ENCODE measurements around the gene MIF. TPM values are rescaled to one million over a fixed set of nuclear protein-coding genes. Genes with fewer than 3 reads are reported as not detected.

MIF gene
- polyA plus RNA-seq, 1 donor, result 533 TPM

DNA sequence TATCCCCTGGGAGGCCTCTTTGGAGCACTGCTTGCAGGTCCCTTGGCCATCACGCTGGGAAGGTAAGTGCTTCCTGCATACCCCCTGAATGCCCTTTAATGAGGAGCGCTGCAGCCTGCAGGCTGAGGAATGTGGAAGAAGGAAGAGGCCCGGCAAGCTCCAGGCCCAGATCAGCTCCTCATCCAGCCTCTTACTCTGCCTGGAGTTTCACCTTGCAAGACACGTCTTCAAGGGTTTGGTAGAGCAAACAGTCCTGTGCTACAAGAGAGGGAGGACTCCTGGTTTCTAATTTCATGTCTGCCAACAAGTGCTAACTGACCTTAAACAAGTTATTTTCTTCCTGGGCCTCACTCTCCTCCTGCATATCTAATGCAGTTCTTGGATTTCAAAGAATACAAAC lies 25.6 kb upstream of the MIF start:
- Histone ChIP-seq H3K36me3 (ENCODE audit: control insufficient read depth, insufficient read depth, low read length) (peaks cover 18% of the 10 kb centered on the region), H3K9me3 (ENCODE audit: control insufficient read depth, low read depth, low read length) (no peaks in the 10 kb centered on the region), H3K27me3 (ENCODE audit: control insufficient read depth, insufficient read depth, low read length) (no peaks in the 10 kb centered on the region), H3K27ac (ENCODE audit: low read length) (no peak overlapping the region), H3K4me3 (ENCODE audit: low read length) (no peak overlapping the region), H3K4me1 (ENCODE audit: control insufficient read depth, insufficient read depth, low read length) (no peaks in the 10 kb centered on the region)
- no peak for DNase-seq
- WGBS (ENCODE audit: insufficient coverage, low lambda C conversion rate), result no CpG with 5 or more reads among the region's 4 CpGs

DNA sequence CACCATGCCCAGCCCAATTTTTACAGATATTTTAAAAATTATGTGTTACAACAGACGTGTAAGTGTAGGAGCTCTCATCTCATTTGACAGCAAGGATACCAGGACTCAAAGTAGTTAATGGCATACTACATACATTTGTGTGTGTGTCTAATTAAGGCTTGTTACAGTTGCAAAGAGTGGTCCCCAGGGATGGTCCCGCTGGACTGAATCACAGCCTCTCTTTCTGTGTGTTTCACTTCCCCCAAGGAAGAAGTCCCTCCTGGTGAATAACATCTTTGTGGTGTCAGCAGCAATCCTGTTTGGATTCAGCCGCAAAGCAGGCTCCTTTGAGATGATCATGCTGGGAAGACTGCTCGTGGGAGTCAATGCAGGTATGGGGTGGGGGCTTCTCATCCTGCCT lies 19.3 kb upstream of the MIF start:
- WGBS (ENCODE audit: insufficient coverage, low lambda C conversion rate), result no CpG with 5 or more reads among the region's 4 CpGs
- H3K27ac ChIP-seq (ENCODE audit: low read length), result no peak overlapping the region
- peaks cover 11% of the 10 kb centered on the region for H3K36me3 ChIP-seq (ENCODE audit: control insufficient read depth, insufficient read depth, low read length)
- H3K4me3 ChIP-seq (ENCODE audit: low read length), result no peak overlapping the region
- H3K9me3 ChIP-seq (ENCODE audit: control insufficient read depth, low read depth, low read length), result no peaks in the 10 kb centered on the region
- H3K4me1 ChIP-seq (ENCODE audit: control insufficient read depth, insufficient read depth, low read length), result no peaks in the 10 kb centered on the region
- DNase-seq, result no peak
- no peaks in the 10 kb centered on the region for H3K27me3 ChIP-seq (ENCODE audit: control insufficient read depth, insufficient read depth, low read length)

DNA sequence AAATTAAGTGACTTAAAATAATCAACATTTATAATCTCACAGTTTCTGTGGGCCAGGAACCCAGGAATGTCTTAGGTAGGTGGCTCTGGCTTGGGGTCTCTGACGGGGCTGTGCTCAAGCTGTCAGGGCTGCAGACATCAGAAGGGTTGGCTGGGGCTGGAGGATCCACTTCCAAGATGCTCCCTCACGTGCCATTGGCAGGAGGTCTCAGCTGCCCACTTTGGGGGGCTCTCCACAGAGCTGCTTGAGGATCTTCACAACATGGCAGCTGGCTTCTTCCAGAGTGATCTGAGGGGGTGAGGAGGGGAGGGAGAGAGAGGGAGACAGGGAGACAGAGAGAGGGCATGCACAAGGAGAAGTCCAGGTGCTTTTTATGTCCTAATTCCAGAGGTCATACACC lies 18.4 kb upstream of the MIF start:
- WGBS (ENCODE audit: insufficient coverage, low lambda C conversion rate), result no CpG with 5 or more reads among the region's 2 CpGs

DNA sequence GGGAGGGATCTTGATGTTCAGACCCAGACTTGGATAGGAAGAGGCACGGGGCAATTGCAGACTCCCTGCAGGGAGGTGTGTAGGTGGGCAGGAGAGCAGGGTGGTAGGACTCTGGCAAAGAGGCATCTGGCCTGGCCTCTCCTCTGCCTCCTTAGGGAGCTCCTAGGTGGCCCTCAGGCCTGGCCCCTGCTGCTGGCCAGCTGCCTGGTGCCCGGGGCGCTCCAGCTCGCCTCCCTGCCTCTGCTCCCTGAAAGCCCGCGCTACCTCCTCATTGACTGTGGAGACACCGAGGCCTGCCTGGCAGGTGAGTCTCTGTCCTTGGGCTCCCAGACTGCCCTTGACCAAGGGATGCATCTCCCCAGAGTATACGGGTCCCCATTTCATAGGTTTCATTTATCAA lies 16.6 kb upstream of the MIF start:
- Histone ChIP-seq H3K4me1 (ENCODE audit: control insufficient read depth, insufficient read depth, low read length) (no peaks in the 10 kb centered on the region), H3K36me3 (ENCODE audit: control insufficient read depth, insufficient read depth, low read length) (peaks cover 12% of the 10 kb centered on the region), H3K27me3 (ENCODE audit: control insufficient read depth, insufficient read depth, low read length) (no peaks in the 10 kb centered on the region), H3K4me3 (ENCODE audit: low read length) (no peak overlapping the region), H3K9me3 (ENCODE audit: control insufficient read depth, low read depth, low read length) (peaks cover 2% of the 10 kb centered on the region), H3K27ac (ENCODE audit: low read length) (no peak overlapping the region)
- no peak for DNase-seq
- no CpG with 5 or more reads among the region's 8 CpGs for WGBS (ENCODE audit: insufficient coverage, low lambda C conversion rate)

More for the DNA sequence above, 18.4 kb upstream of the MIF start:
- H3K4me3 ChIP-seq (ENCODE audit: low read length), result no peak overlapping the region
- H3K36me3 ChIP-seq (ENCODE audit: control insufficient read depth, insufficient read depth, low read length), result peaks cover 11% of the 10 kb centered on the region
- no peaks in the 10 kb centered on the region for H3K27me3 ChIP-seq (ENCODE audit: control insufficient read depth, insufficient read depth, low read length)
- H3K27ac ChIP-seq (ENCODE audit: low read length), result no peak overlapping the region
- no peaks in the 10 kb centered on the region for H3K9me3 ChIP-seq (ENCODE audit: control insufficient read depth, low read depth, low read length)
- H3K4me1 ChIP-seq (ENCODE audit: control insufficient read depth, insufficient read depth, low read length), result no peaks in the 10 kb centered on the region
- DNase-seq, result no peak

DNA sequence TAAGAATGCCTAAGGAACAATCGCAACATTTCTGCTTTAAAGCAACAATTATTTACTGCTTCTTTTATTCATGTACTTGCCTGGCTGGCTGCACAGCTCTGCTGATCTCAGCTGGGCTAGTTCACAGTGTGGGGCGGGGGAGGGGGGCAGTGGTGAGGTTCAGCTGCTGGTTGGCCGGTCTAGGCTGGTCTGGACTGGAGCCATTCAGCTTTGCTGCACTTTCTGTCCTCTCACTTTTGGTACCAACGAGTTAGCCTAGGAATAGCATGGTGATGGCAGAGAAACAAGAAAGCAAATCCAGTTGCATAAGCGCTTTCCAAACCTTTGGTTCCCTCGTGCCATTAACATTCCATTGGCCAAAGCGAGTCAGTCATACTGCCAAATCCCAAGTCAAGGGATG lies 16.0 kb upstream of the MIF start:
- DNase-seq, result no peak
- no peaks in the 10 kb centered on the region for H3K4me1 ChIP-seq (ENCODE audit: control insufficient read depth, insufficient read depth, low read length)
- no peaks in the 10 kb centered on the region for H3K27me3 ChIP-seq (ENCODE audit: control insufficient read depth, insufficient read depth, low read length)
- H3K36me3 ChIP-seq (ENCODE audit: control insufficient read depth, insufficient read depth, low read length), result peaks cover 13% of the 10 kb centered on the region
- no CpG with 5 or more reads among the region's 7 CpGs for WGBS (ENCODE audit: insufficient coverage, low lambda C conversion rate)
- H3K4me3 ChIP-seq (ENCODE audit: low read length), result no peak overlapping the region
- no peak overlapping the region for H3K27ac ChIP-seq (ENCODE audit: low read length)
- peaks cover 2% of the 10 kb centered on the region for H3K9me3 ChIP-seq (ENCODE audit: control insufficient read depth, low read depth, low read length)

DNA sequence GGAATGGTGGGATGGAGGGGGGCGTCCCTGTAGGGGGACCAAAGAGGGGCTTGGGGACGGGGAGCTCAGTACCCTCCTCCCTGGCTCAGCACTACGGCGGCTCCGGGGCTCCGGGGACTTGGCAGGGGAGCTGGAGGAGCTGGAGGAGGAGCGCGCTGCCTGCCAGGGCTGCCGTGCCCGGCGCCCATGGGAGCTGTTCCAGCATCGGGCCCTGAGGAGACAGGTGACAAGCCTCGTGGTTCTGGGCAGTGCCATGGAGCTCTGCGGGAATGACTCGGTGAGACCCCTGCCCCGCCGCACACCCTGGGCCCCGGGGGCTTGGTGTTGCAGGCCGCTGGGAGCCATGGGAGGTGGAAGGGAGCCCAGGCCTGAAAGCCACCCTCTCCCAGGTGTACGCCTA lies 11.8 kb upstream of the MIF start:
- H3K27me3 ChIP-seq (ENCODE audit: control insufficient read depth, insufficient read depth, low read length), result no peaks in the 10 kb centered on the region
- no peak overlapping the region for H3K4me3 ChIP-seq (ENCODE audit: low read length)
- peaks cover 2% of the 10 kb centered on the region for H3K9me3 ChIP-seq (ENCODE audit: control insufficient read depth, low read depth, low read length)
- no peak for DNase-seq
- no peaks in the 10 kb centered on the region for H3K4me1 ChIP-seq (ENCODE audit: control insufficient read depth, insufficient read depth, low read length)
- WGBS (ENCODE audit: insufficient coverage, low lambda C conversion rate), result no CpG with 5 or more reads among the region's 20 CpGs
- peaks cover 6% of the 10 kb centered on the region for H3K36me3 ChIP-seq (ENCODE audit: control insufficient read depth, insufficient read depth, low read length)
- H3K27ac ChIP-seq (ENCODE audit: low read length), result no peak overlapping the region

DNA sequence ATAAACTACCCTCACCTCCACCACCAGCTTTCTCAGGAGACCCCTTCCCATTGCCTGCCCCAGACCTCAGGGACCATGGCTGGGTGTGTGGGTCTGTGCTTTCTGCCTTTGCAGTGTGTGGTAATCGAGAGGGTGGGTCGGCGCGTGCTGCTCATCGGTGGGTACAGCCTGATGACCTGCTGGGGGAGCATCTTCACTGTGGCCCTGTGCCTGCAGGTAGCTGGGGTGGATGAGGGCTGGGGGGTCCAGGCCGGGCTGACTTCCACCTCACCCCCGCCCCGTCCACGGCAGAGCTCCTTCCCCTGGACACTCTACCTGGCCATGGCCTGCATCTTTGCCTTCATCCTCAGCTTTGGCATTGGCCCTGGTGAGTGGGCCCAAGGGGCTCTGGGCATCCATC lies 10.5 kb upstream of the MIF start:
- Histone ChIP-seq H3K36me3 (ENCODE audit: control insufficient read depth, insufficient read depth, low read length) (peaks cover 2% of the 10 kb centered on the region), H3K4me1 (ENCODE audit: control insufficient read depth, insufficient read depth, low read length) (no peaks in the 10 kb centered on the region), H3K27me3 (ENCODE audit: control insufficient read depth, insufficient read depth, low read length) (no peaks in the 10 kb centered on the region), H3K9me3 (ENCODE audit: control insufficient read depth, low read depth, low read length) (peaks cover 2% of the 10 kb centered on the region), H3K4me3 (ENCODE audit: low read length) (no peak overlapping the region), H3K27ac (ENCODE audit: low read length) (no peak overlapping the region)
- DNase-seq, result no peak
- no CpG with 5 or more reads among the region's 9 CpGs for WGBS (ENCODE audit: insufficient coverage, low lambda C conversion rate)

DNA sequence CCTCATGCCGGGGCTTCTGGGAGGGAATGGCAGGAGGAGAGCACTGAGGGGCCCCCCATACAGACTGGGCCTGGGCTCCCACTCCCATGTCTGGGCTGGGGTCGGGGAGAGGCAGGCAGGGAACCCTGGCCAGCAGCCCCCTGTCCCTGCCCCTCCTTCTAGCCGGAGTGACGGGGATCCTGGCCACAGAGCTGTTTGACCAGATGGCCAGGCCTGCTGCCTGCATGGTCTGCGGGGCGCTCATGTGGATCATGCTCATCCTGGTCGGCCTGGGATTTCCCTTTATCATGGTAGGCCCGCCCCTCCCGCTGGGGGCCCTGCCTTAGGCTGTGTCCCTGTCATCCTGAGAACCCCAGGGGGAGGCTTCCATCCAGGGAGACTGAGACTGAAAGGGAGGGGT lies 10.0 kb upstream of the MIF start:
- no peak overlapping the region for H3K27ac ChIP-seq (ENCODE audit: low read length)

DNA sequence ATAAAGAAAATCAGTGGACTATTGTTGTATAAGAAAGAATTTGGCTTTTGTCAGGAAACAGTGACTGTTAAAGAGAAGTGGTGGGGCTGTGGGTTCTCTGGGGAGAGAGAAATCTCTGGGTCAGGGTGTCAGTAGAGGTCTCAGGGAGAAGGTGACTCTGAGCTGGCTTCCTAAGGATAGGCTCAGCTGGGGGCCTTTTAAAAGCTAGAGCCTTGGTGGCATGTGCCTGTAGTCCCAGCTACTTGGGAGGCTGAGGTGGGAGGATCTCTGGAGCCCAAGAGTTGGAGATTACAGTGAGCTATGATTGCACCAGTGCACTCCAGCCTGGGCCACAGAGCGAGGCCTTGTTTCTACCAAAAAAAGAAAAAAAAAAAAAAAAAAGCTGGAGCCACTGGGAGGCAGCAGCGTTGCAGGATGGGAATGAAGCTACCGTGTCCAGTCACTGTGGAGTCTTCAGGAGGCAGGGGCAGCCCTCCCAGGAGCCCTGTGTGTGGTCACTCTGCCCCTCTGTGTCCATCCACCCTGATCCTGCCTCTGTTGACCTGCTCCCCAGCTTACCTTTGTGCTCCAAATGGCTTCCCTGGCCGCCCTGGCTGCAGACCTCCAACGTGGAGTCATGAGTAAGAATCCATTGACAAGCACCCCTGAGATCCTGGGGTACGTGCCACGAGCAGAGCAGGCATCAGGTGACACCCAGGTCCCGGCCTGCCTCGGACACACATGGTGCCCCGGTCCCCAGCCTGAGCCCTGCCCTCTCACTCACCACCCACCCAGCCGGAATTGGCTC lies 5.4 kb upstream of the MIF start:
- WGBS (ENCODE audit: insufficient coverage, low lambda C conversion rate), result 86% methylated on average over 1 of the region's 11 CpGs
- Histone ChIP-seq H3K27ac (ENCODE audit: low read length) (no peak overlapping the region), H3K36me3 (ENCODE audit: control insufficient read depth, insufficient read depth, low read length) (no peaks in the 10 kb centered on the region), H3K4me1 (ENCODE audit: control insufficient read depth, insufficient read depth, low read length) (peaks cover 10% of the 10 kb centered on the region), H3K4me3 (ENCODE audit: low read length) (no peak overlapping the region), H3K9me3 (ENCODE audit: control insufficient read depth, low read depth, low read length) (no peaks in the 10 kb centered on the region), H3K27me3 (ENCODE audit: control insufficient read depth, insufficient read depth, low read length) (no peaks in the 10 kb centered on the region)
- no peak for DNase-seq

More for the DNA sequence above, 10.0 kb upstream of the MIF start:
- Histone ChIP-seq H3K4me3 (ENCODE audit: low read length) (no peak overlapping the region), H3K36me3 (ENCODE audit: control insufficient read depth, insufficient read depth, low read length) (peaks cover 2% of the 10 kb centered on the region), H3K4me1 (ENCODE audit: control insufficient read depth, insufficient read depth, low read length) (no peaks in the 10 kb centered on the region), H3K9me3 (ENCODE audit: control insufficient read depth, low read depth, low read length) (peaks cover 2% of the 10 kb centered on the region), H3K27me3 (ENCODE audit: control insufficient read depth, insufficient read depth, low read length) (no peaks in the 10 kb centered on the region)
- WGBS (ENCODE audit: insufficient coverage, low lambda C conversion rate), result no CpG with 5 or more reads among the region's 9 CpGs
- DNase-seq, result no peak

DNA sequence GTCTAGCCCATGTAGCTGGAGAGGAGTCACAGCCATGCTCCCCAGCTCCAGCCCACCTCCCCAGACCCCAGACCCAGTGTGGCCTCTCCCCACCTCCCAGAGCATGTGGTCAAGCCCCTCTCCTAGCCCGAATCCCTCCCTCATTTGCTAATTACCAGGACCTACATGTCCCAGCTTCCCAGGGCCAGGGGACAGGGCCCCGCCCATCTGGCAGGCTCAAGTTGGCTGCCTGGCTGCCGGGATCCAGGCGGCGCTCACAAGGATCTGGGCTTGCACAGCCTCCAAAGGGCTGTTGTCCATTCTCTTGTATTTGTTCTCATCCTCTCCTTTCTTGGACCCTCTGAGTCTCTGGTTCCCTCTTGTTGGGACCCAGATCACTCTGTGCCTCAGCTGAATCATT lies 4.6 kb upstream of the MIF start:
- no peak for DNase-seq
- H3K36me3 ChIP-seq (ENCODE audit: control insufficient read depth, insufficient read depth, low read length), result no peaks in the 10 kb centered on the region
- no peaks in the 10 kb centered on the region for H3K27me3 ChIP-seq (ENCODE audit: control insufficient read depth, insufficient read depth, low read length)
- H3K4me1 ChIP-seq (ENCODE audit: control insufficient read depth, insufficient read depth, low read length), result peaks cover 12% of the 10 kb centered on the region
- no peak overlapping the region for H3K27ac ChIP-seq (ENCODE audit: low read length)
- WGBS (ENCODE audit: insufficient coverage, low lambda C conversion rate), result no CpG with 5 or more reads among the region's 5 CpGs
- H3K9me3 ChIP-seq (ENCODE audit: control insufficient read depth, low read depth, low read length), result no peaks in the 10 kb centered on the region
- H3K4me3 ChIP-seq (ENCODE audit: low read length), result no peak overlapping the region

DNA sequence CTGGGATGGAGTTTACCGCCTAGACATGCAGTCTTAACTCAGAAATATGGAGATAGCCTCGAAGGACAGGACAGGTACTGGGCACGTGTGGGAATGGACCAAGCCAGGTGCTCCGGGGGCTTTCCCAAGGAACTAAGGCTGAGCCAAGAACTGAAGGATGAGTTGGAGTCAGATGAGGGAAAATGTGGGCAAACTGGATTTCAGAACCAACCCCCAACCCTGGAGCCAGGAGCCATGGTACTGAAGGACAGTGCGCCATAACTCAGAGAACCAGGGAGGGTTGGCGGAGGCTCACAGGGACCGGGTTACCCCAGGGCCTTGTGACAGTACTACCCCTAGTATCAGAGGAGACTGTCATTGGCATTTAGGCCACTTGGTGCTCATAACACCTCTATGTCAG lies 2.5 kb upstream of the MIF start:
- H3K36me3 ChIP-seq (ENCODE audit: control insufficient read depth, insufficient read depth, low read length), result peaks cover 13% of the 10 kb centered on the region
- no peak for DNase-seq
- no peaks in the 10 kb centered on the region for H3K27me3 ChIP-seq (ENCODE audit: control insufficient read depth, insufficient read depth, low read length)
- H3K4me1 ChIP-seq (ENCODE audit: control insufficient read depth, insufficient read depth, low read length), result peaks cover 24% of the 10 kb centered on the region
- WGBS (ENCODE audit: insufficient coverage, low lambda C conversion rate), result no CpG with 5 or more reads among the region's 7 CpGs
- H3K9me3 ChIP-seq (ENCODE audit: control insufficient read depth, low read depth, low read length), result no peaks in the 10 kb centered on the region
- no peak overlapping the region for H3K27ac ChIP-seq (ENCODE audit: low read length)
- no peak overlapping the region for H3K4me3 ChIP-seq (ENCODE audit: low read length)

Measured in large intestine (tissue), 3 donors.